B cell (primary cell): ENCODE data around the gene AMZ1. TPM values are rescaled to one million over a fixed set of nuclear protein-coding genes. Genes with fewer than 3 reads are reported as not detected.

Experiments
- ATAC-seq: fragments of 200-7000 bp; cut with Tn5 transposase; one replicate; pipeline ENCODE4 v1.10.0; 2021; ENCODE audit warnings: low read depth, mild to moderate bottlenecking, moderate number of reproducible peaks, moderate library complexity
- CTCF ChIA-PET: fragments of 350-600 bp; sonication (Branson Sonifier 250); formaldehyde crosslinking; loops from one replicate; lab custom pipeline; 2021; ENCODE audit warnings: antibody characterized with exemption, inconsistent platforms; lab: Charles Lee
- POLR2A ChIA-PET: fragments of 350-600 bp; sonication (Branson Sonifier 250); formaldehyde crosslinking; loops from one replicate; lab custom pipeline; 2021; ENCODE audit warnings: antibody characterized with exemption; lab: Charles Lee
- DNase-seq: peaks from one replicate; pipeline ENCODE4 v3.0.0; 2013
- H2AFZ ChIP-seq: 2 replicates; pipeline ENCODE4 v1.6.1; 2012; ENCODE audit warnings: mild to moderate bottlenecking, low read depth, low read length; ENCODE audit not compliant: insufficient read depth, poor library complexity, severe bottlenecking
- H3K27ac ChIP-seq, 2 donors: 1 replicate in 1 of 2; 2 replicates in 1 of 2; pipeline ENCODE4 v1.5.1; 2012 to 2013; ENCODE audit warnings: low read length in 2 of 2, mild to moderate bottlenecking in 2 of 2, moderate library complexity in 1 of 2
- H3K27me3 ChIP-seq, 4 experiments: fragments of 200-600 bp in 1 of 4; sonication (generic) in 1 of 4; replicated peaks in 1 of 4; 1 replicate in 2 of 4; 2 replicates in 2 of 4; pipeline versions ENCODE4 v1.6.1 to v1.7.0; 2013 to 2016; ENCODE audit warnings: low read length in 3 of 4, mild to moderate bottlenecking in 2 of 4, mixed read lengths in 1 of 4, moderate library complexity in 1 of 4; ENCODE audit not compliant: insufficient read depth in 4 of 4, control insufficient read depth in 3 of 4; ENCODE audit errors: control extremely low read depth in 1 of 4
- H3K36me3 ChIP-seq, 2 experiments: replicated peaks in 1 of 2; 1 replicate in 1 of 2; 2 replicates in 1 of 2; pipeline versions ENCODE4 v1.6.1 to v1.7.1; 2013; ENCODE audit warnings: low read length in 1 of 2; ENCODE audit not compliant: insufficient read depth in 2 of 2, control insufficient read depth in 1 of 2; ENCODE audit errors: control extremely low read depth in 1 of 2, extremely low read depth in 1 of 2
- H3K4me1 ChIP-seq, 2 donors: fragments of 200-600 bp in 1 of 2; sonication (generic) in 1 of 2; 1 replicate in 1 of 2; 2 replicates in 1 of 2; pipeline versions ENCODE4 v1.5.1 to v1.6.1; 2013 to 2017; ENCODE audit warnings: low read length in 2 of 2; ENCODE audit not compliant: control insufficient read depth in 2 of 2, insufficient read depth in 2 of 2
- H3K4me2 ChIP-seq: replicated peaks from 2 replicates; pipeline ENCODE3; 2012; ENCODE audit warnings: mild to moderate bottlenecking, low read depth, low read length; ENCODE audit not compliant: poor library complexity, severe bottlenecking
- H3K4me3 ChIP-seq, 5 experiments: fragments of 200-600 bp in 1 of 5; sonication (generic) in 1 of 5; 1 replicate in 3 of 5; 2 replicates in 2 of 5; pipeline versions ENCODE4 v1.5.1 to v1.7.0; 2011 to 2016; ENCODE audit warnings: low read length in 4 of 5, mild to moderate bottlenecking in 4 of 5, low read depth in 2 of 5, control low read depth in 1 of 5, moderate library complexity in 1 of 5; ENCODE audit not compliant: insufficient read depth in 1 of 5; ENCODE audit errors: control extremely low read depth in 1 of 5, extremely low read depth in 1 of 5
- H3K79me2 ChIP-seq: fragments of 200-600 bp; sonication (generic); one replicate; pipeline ENCODE4 v1.6.0; 2016; ENCODE audit warnings: low read length; ENCODE audit not compliant: control insufficient read depth, insufficient read depth
- H3K9ac ChIP-seq: fragments of 200-600 bp; sonication (generic); 2 replicates; pipeline ENCODE4 v1.6.1; 2017; ENCODE audit warnings: mild to moderate bottlenecking, low read length, moderate library complexity
- H3K9me3 ChIP-seq, 3 donors: one replicate each; pipeline versions ENCODE4 v1.6.1 to v1.7.1; 2013; ENCODE audit warnings: low read length in 2 of 3; ENCODE audit not compliant: control insufficient read depth in 2 of 3, insufficient read depth in 1 of 3; ENCODE audit errors: control extremely low read depth in 1 of 3
- H4K20me1 ChIP-seq: 2 replicates; pipeline ENCODE4 v1.6.0; 2012; ENCODE audit warnings: mild to moderate bottlenecking, low read length; ENCODE audit not compliant: insufficient read depth, control insufficient read depth, poor library complexity, severe bottlenecking
- H3K27ac Mint-ChIP-seq: one replicate; pipeline ENCODE4 v1.8.0; 2021; ENCODE audit warnings: mixed read lengths
- H3K27me3 Mint-ChIP-seq: one replicate; pipeline ENCODE4 v1.8.0; 2021; ENCODE audit warnings: mixed read lengths
- H3K4me1 Mint-ChIP-seq: one replicate; pipeline ENCODE4 v1.8.0; 2021; ENCODE audit warnings: mixed read lengths
- H3K4me3 Mint-ChIP-seq: one replicate; pipeline ENCODE4 v1.8.0; 2021; ENCODE audit warnings: mixed read lengths
- H3K9me3 Mint-ChIP-seq: one replicate; pipeline ENCODE4 v1.8.0; 2022; ENCODE audit warnings: mixed read lengths; ENCODE audit not compliant: insufficient read depth
- EZH2 ChIP-seq: IDR thresholded peaks from 2 replicates; pipeline ENCODE4 v1.6.1; 2012; ENCODE audit warnings: borderline replicate concordance, low read depth, mild to moderate bottlenecking, moderate library complexity, low read length; ENCODE audit not compliant: insufficient read depth, poor library complexity, severe bottlenecking
- WGBS: methylation state at CpG from one replicate; pipeline ENCODE4 v1.1.5; 2013; ENCODE audit warnings: missing lambda C conversion rate; ENCODE audit not compliant: insufficient coverage; 5-methylcytosine and 5-hydroxymethylcytosine counted together
- intact Hi-C: fragments of 100-400 bp; cut with micrococcal nuclease; formaldehyde crosslinking; loops from one replicate; pipeline ENCODE4 v1.10.0; 2022
- polyA plus RNA-seq: library from polyadenylated mRNA; depleted of rRNA; stranded (reverse); fragments of >200 nt; gene quantifications from 2 replicates; pipeline ENCODE4 v1.2.3, GENCODE V29; 2012
- total RNA-seq, 2 donors: library from RNA; stranded (reverse); fragments of 120-200 nt in 1 of 2; gene quantifications; 1 replicate in 1 of 2; 2 replicates in 1 of 2; pipeline versions ENCODE4 v1.2.3 to v1.2.4, GENCODE V29; 2013 to 2022
- TF ChIP-seq, protein P1 (sequence below): fragments of 200-600 bp; IDR thresholded peaks from one replicate; pipeline ENCODE4 v1.8.0; 2022; ENCODE audit warnings: antibody characterized with exemption, mild to moderate bottlenecking

The AMZ1 gene
- total and polyA plus RNA-seq, 2 donors (not counting 1 experiment from before 2014, with no cell fraction given) = 0.73 to 13.2 TPM

GRCh38 chr7:2709553-2710285 is 21.7 kb downstream of the AMZ1 start:
- ChIA-PET POLR2A (interaction anchor here (0.5 to 2.9 kb wide), 15 partner anchors 9 to 1082 kb away, joined by 3 to 24 read pairs (median 5); no protein-coding TSS in a partner anchor), CTCF (interaction anchor here (0.6 to 7.2 kb wide), 51 partner anchors 8 to 445 kb away, joined by 3 to 128 read pairs (median 4); partner anchors contain the start of genes AMZ1, BRAT1 and TTYH3)
- ATAC-seq (peak; percentile 74), DNase-seq (peak; percentile 91)
- peaks cover 3% of the 10 kb centered on the region for H3K79me2 ChIP-seq
- peaks cover 0 to 12% of the 10 kb centered on the region in 2 experiments for H3K36me3 ChIP-seq
- Mint-ChIP-seq H3K4me3 (peak overlapping the region; percentile 92), H3K9me3 (no peaks in the 10 kb centered on the region), H3K27me3 (no peaks in the 10 kb centered on the region), H3K27ac (peak overlapping the region; percentile 97), H3K4me1 (peaks cover 47% of the 10 kb centered on the region)
- H3K27me3 ChIP-seq = no peaks in the 10 kb centered on the region
- peak overlapping the region; percentile 56 for H2AFZ ChIP-seq
- H3K4me3 ChIP-seq = peak overlapping the region in 4 of 5 experiments; percentile 44 to 77 (median 60)
- H3K9ac ChIP-seq = peak overlapping the region; percentile 70
- peaks cover 30 to 45% of the 10 kb centered on the region in 2 donors for H3K4me1 ChIP-seq
- peaks cover 0 to 9% (median 0%) of the 10 kb centered on the region in 3 donors for H3K9me3 ChIP-seq
- H4K20me1 ChIP-seq = no peaks in the 10 kb centered on the region
- H3K27ac ChIP-seq = peak overlapping the region; percentile 93 to 95
- intact Hi-C loops = loop anchor here (1.0 to 5.0 kb wide), 12 partner anchors 10 to 269 kb away; partner anchors contain the start of gene BRAT1
- peak overlapping the region; percentile 85 for H3K4me2 ChIP-seq
- WGBS = 23% methylated on average over 32 of the region's 35 CpGs
- TF ChIP-seq, protein P1, sequence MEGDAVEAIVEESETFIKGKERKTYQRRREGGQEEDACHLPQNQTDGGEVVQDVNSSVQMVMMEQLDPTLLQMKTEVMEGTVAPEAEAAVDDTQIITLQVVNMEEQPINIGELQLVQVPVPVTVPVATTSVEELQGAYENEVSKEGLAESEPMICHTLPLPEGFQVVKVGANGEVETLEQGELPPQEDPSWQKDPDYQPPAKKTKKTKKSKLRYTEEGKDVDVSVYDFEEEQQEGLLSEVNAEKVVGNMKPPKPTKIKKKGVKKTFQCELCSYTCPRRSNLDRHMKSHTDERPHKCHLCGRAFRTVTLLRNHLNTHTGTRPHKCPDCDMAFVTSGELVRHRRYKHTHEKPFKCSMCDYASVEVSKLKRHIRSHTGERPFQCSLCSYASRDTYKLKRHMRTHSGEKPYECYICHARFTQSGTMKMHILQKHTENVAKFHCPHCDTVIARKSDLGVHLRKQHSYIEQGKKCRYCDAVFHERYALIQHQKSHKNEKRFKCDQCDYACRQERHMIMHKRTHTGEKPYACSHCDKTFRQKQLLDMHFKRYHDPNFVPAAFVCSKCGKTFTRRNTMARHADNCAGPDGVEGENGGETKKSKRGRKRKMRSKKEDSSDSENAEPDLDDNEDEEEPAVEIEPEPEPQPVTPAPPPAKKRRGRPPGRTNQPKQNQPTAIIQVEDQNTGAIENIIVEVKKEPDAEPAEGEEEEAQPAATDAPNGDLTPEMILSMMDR = peak; percentile 94
- no peak for TF ChIP-seq EZH2
